MCF 10A (cell line): ENCODE data around the gene CARD11. TPM values are rescaled to one million over a fixed set of nuclear protein-coding genes. Genes with fewer than 3 reads are reported as not detected.
"Not testable (repeated sequence)": the region's sequence is repeated elsewhere in the genome, so short reads cannot be mapped to it uniquely, and the experiment has no call there.

Source experiments
- BruUV-seq: library from RNA; stranded (reverse); fragments of 400-500 nt; replicated peaks from 2 replicates; lab custom pipeline; 2021; lab: Mats Ljungman, UMichigan
- CTCF ChIA-PET: fragments of 300-600 bp; sonication (Branson Sonifier 250); formaldehyde crosslinking; extraction: SDS; loops from one replicate; lab custom pipeline; 2021; ENCODE audit warnings: antibody characterized with exemption, inconsistent platforms; lab: Yijun Ruan, JAX
- POLR2A ChIA-PET: fragments of 300-600, 350-650 bp; sonication (Branson Sonifier 250); formaldehyde crosslinking; extraction: SDS; loops from one replicate; lab custom pipeline; 2020; ENCODE audit warnings: antibody characterized with exemption, inconsistent platforms; lab: Yijun Ruan, JAX
- DNase-seq: peaks from one replicate; pipeline ENCODE4 v3.0.0-alpha.2; 2018; ENCODE audit not compliant: unreplicated experiment
- H3K27ac Mint-ChIP-seq: one replicate; pipeline ENCODE4 v1.8.0; 2022; ENCODE audit warnings: mild to moderate bottlenecking, low read depth, mixed read lengths; ENCODE audit not compliant: unreplicated experiment
- H3K27me3 Mint-ChIP-seq: one replicate; pipeline ENCODE4 v1.8.0; 2022; ENCODE audit warnings: mixed read lengths; ENCODE audit not compliant: insufficient read depth, unreplicated experiment
- H3K36me3 Mint-ChIP-seq: one replicate; pipeline ENCODE4 v1.8.0; 2022; ENCODE audit warnings: mild to moderate bottlenecking, moderate library complexity, mixed read lengths; ENCODE audit not compliant: insufficient read depth, unreplicated experiment
- H3K4me1 Mint-ChIP-seq: one replicate; pipeline ENCODE4 v1.8.0; 2022; ENCODE audit warnings: mixed read lengths; ENCODE audit not compliant: insufficient read depth, unreplicated experiment
- H3K4me3 Mint-ChIP-seq: one replicate; pipeline ENCODE4 v1.8.0; 2022; ENCODE audit warnings: mild to moderate bottlenecking, moderate library complexity, mixed read lengths; ENCODE audit not compliant: unreplicated experiment
- H3K9me3 Mint-ChIP-seq: one replicate; pipeline ENCODE4 v1.8.0; 2022; ENCODE audit warnings: mixed read lengths; ENCODE audit not compliant: unreplicated experiment
- intact Hi-C: fragments of 100-400 bp; cut with micrococcal nuclease; formaldehyde crosslinking; loops from 2 replicates; pipeline ENCODE4 v1.14.1; 2022
- total RNA-seq: library from RNA; stranded (reverse); gene quantifications from 2 replicates; pipeline ENCODE4 v1.2.3, GENCODE V29; 2022
- TF ChIP-seq, protein P1 (sequence below): fragments of 200-600 bp; IDR thresholded peaks from one replicate; pipeline ENCODE4 v1.8.0; 2022; ENCODE audit warnings: antibody characterized with exemption, mild to moderate bottlenecking; ENCODE audit not compliant: unreplicated experiment

The CARD11 gene
- total RNA-seq, 1 experiment from 2014 or later = not detected

DNA sequence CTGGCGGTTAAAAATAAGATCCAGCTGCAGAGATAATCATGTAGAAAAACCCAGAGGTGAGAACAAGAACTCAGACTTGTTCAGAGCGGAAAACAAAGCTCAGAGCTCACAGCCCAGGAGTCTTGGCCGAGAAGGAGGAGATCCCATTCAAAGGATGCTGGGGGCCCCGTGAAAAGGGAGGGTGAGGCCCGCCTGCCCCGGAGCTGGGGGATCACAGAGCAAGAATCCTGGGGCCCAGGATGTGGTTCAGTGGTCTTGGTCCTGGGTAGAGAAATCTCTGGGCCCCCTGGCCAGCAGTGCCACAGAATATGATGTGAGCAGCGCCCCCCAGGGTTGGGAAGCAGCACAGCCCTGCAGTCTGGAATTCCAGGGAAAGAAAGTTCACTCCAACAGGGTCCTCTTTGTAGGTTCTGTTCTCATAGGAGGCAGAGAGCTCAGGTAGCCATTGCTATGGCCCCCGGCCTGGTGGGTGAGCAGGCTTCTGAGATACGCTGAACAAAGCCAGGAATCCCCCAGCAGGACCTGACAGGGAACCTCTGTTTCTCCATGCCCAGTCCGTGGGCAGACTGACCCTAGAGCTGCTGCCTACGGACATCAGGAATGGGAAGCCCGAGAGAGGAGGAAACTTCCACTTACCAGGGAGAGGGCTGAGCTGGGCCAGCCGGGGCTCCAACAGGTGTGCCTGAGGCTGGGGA is 121.9 kb downstream of the CARD11 start:
- Mint-ChIP-seq H3K27ac (no peak overlapping the region), H3K36me3 (no peaks in the 10 kb centered on the region), H3K4me3 (no peak overlapping the region), H3K27me3 (peaks cover 6% of the 10 kb centered on the region), H3K4me1 (peaks cover 6% of the 10 kb centered on the region), H3K9me3 (peaks cover 7% of the 10 kb centered on the region)
- no peak for DNase-seq
- BruUV-seq = no TSS peak
- TF ChIP-seq, protein P1, sequence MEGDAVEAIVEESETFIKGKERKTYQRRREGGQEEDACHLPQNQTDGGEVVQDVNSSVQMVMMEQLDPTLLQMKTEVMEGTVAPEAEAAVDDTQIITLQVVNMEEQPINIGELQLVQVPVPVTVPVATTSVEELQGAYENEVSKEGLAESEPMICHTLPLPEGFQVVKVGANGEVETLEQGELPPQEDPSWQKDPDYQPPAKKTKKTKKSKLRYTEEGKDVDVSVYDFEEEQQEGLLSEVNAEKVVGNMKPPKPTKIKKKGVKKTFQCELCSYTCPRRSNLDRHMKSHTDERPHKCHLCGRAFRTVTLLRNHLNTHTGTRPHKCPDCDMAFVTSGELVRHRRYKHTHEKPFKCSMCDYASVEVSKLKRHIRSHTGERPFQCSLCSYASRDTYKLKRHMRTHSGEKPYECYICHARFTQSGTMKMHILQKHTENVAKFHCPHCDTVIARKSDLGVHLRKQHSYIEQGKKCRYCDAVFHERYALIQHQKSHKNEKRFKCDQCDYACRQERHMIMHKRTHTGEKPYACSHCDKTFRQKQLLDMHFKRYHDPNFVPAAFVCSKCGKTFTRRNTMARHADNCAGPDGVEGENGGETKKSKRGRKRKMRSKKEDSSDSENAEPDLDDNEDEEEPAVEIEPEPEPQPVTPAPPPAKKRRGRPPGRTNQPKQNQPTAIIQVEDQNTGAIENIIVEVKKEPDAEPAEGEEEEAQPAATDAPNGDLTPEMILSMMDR = no peak
- CTCF ChIA-PET = interaction anchor here (0.6 to 0.7 kb wide), 3 partner anchors 92 to 1716 kb away, joined by 3 to 4 read pairs (median 3); no protein-coding TSS in a partner anchor
- intact Hi-C loops = no loop called here
- POLR2A ChIA-PET = no interaction called here

DNA sequence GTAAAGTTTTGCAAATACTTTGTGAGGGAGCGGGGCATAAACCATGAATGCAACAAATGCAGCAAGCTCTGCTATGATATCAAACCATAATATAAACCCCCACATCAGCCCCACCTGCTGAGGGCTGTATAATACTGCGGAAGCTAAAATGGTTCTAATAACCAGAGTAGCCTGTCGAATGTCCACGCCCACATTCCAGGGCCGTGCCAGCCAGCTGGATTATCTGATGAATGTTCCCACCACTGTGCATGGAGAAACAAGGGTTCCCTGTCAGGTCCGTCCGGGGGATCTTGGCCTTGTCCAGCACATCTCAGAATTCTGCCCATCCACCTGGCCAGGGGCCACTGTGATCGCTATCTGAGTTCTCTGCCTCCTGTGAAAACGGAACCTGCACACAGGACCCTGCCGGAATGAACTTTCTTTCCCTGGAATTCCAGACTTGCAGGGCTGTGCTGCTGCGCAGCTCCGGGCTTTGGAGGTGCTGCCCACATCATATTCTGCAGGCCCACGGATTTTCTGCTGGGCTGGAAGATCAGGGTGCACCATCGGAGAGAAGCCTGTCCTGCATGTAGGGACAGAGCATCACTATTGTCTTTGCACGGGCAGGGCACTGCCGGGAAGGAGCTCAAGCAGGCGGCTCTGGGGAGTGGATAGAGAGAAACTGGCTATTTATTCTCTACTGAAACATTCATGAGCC is 122.6 kb downstream of the CARD11 start:
- no peak for DNase-seq
- BruUV-seq = no TSS peak
- intact Hi-C loops = no loop called here
- Mint-ChIP-seq H3K36me3 (no peaks in the 10 kb centered on the region), H3K27ac (no peak overlapping the region), H3K4me3 (no peak overlapping the region), H3K27me3 (peaks cover 12% of the 10 kb centered on the region), H3K4me1 (peaks cover 6% of the 10 kb centered on the region), H3K9me3 (peaks cover 7% of the 10 kb centered on the region)
- TF ChIP-seq, protein P1 = no peak
- POLR2A ChIA-PET = no interaction called here
- CTCF ChIA-PET = interaction anchor here (0.6 to 0.7 kb wide), 4 partner anchors 39 to 1717 kb away, joined by 3 to 4 read pairs (median 3); no protein-coding TSS in a partner anchor

DNA sequence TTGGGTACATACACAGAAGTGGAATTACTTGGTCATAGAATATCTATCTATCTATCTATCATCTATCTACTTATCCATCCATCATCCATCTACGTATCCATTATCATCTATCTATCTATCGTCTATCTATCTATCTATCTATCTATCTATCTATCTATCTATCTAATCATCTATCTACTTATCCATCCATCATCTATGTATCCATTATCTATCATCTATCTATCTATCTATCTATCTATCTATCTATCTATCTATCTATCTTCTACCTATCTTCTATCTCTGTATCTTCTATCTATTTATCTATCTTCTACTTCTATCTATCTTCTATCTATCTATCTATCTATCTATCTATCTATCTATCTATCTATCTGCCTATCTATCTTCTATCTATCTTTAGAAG is 123.2 kb downstream of the CARD11 start:
- intact Hi-C loops, DNase-seq, CTCF ChIA-PET, BruUV-seq, H3K9me3 Mint-ChIP-seq, H3K4me1 Mint-ChIP-seq, H3K4me3 Mint-ChIP-seq, H3K27ac Mint-ChIP-seq, H3K36me3 Mint-ChIP-seq, POLR2A ChIA-PET: not testable (repeated sequence)
- H3K27me3 Mint-ChIP-seq = peaks cover 12% of the 10 kb centered on the region

DNA sequence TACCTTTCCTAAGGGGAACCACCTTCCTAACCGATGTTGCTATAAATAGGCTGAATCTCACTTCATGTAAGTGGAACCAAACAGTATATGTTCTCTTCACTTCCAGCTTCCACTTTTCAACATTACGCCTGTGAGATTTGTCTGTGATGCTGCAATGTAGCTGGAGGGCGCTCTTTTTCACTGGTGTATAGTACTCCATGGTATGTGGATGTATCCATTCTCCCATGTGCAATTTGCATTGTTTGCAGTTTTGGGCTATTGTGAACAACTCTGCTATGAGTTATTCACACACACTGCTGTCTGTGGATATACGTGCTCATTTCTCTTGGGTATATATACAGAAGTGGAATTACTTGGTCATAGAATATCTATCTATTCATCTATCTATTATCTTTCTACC is 123.6 kb downstream of the CARD11 start:
- H3K36me3 Mint-ChIP-seq = no peaks in the 10 kb centered on the region
- TF ChIP-seq, protein P1 = no peak
- peaks cover 7% of the 10 kb centered on the region for H3K9me3 Mint-ChIP-seq
- no peaks in the 10 kb centered on the region for H3K4me1 Mint-ChIP-seq
- ChIA-PET CTCF (interaction anchor here (0.6 kb wide), 1 partner anchor 32 kb away, joined by 3 read pairs; no protein-coding TSS in a partner anchor), POLR2A (no interaction called here)
- H3K27me3 Mint-ChIP-seq = peaks cover 12% of the 10 kb centered on the region
- no TSS peak for BruUV-seq
- intact Hi-C loops = no loop called here
- no peak for DNase-seq
- no peak overlapping the region for H3K4me3 Mint-ChIP-seq
- no peak overlapping the region for H3K27ac Mint-ChIP-seq
